Ovary (tissue), 9 donors: Measurements from ENCODE around the gene CSHL1. TPM values are rescaled to one million over a fixed set of nuclear protein-coding genes. Genes with fewer than 3 reads are reported as not detected.
A peak's percentile ranks its signal among the peaks of the same experiment; 100 is the strongest.
"Not testable (repeated sequence)": the region's sequence is repeated elsewhere in the genome, so short reads cannot be mapped to it uniquely, and the experiment has no call there.

Source experiments
- DNase-seq, 5 donors: peaks; one replicate each; pipeline ENCODE4 v3.0.0-alpha.2; 2019 to 2020
- H3K27ac ChIP-seq, 2 donors: fragments of 200-600 bp; one replicate each; pipeline versions ENCODE4 v1.5.1 to v1.8.0; 2019 to 2022
- H3K27me3 ChIP-seq: fragments of 200-600 bp; one replicate; pipeline ENCODE4 v1.8.0; 2022
- H3K36me3 ChIP-seq: fragments of 200-600 bp; sonication (generic); one replicate; pipeline ENCODE4 v1.5.1; 2019
- H3K4me1 ChIP-seq: one replicate; pipeline ENCODE4 v1.8.1; 2013; ENCODE audit warnings: mild to moderate bottlenecking, moderate library complexity; ENCODE audit not compliant: insufficient read depth
- H3K4me3 ChIP-seq: fragments of 200-600 bp; sonication (generic); one replicate; pipeline ENCODE4 v1.5.1; 2017
- H3K9me3 ChIP-seq, 2 donors: fragments of 200-600 bp in 1 of 2; sonication (generic) in 1 of 2; one replicate each; pipeline versions ENCODE4 v1.5.1 to v1.8.1; 2013 to 2019; ENCODE audit warnings: mild to moderate bottlenecking in 1 of 2, moderate library complexity in 1 of 2
- CTCF ChIP-seq, 3 donors: fragments of 450-650 bp in 2 of 3; fragments of 200-600 bp in 1 of 3; IDR thresholded peaks; one replicate each; pipeline versions ENCODE4 v1.5.1 to v1.8.0; 2016 to 2022; ENCODE audit warnings: antibody characterized with exemption in 3 of 3, mild to moderate bottlenecking in 1 of 3
- EP300 ChIP-seq: sonication (generic); formaldehyde crosslinking; IDR thresholded peaks from one replicate; pipeline ENCODE4 v1.6.1; 2017; ENCODE audit warnings: antibody characterized with exemption
- POLR2A ChIP-seq: fragments of 450-650 bp; IDR thresholded peaks from one replicate; pipeline ENCODE4 v1.6.1; 2017; ENCODE audit warnings: antibody characterized with exemption, mild to moderate bottlenecking, moderate library complexity
- WGBS, 3 donors: extraction: QIAGEN DNeasy Blood & Tissue Kit in 1 of 3; methylation state at CpG; one replicate each; pipeline versions ENCODE4 v1.1.5 to v1.1.7; 2013 to 2017; 5-methylcytosine and 5-hydroxymethylcytosine counted together
- intact Hi-C, 4 donors: fragments of 100-400 bp; cut with DNase I; formaldehyde crosslinking; loops; one replicate each; pipeline versions ENCODE4 v1.11.0 to v1.15.1; 2022 to 2023
- polyA plus RNA-seq, 2 donors: library from polyadenylated mRNA; stranded (reverse); fragments of 200-250 nt in 1 of 2; fragments of 350-450 nt in 1 of 2; fragmentation: Illumina TruSeq in 1 of 2; extraction: RNeasy Lipid Tissue Mini Kit (QIAGEN cat#74804) in 1 of 2; gene quantifications; one replicate each; pipeline ENCODE4 v1.2.3, GENCODE V29; 2013 to 2014
- total RNA-seq, 7 donors: library from RNA; depleted of rRNA in 2 of 7; stranded (reverse); fragments of >200 nt in 2 of 7; fragmentation: NEBNext Ultra II Directional in 3 of 7; extraction: Animal tissue kit (Norgen Biotek cat#: 25700) in 3 of 7; gene quantifications; one replicate each; pipeline versions ENCODE4 v1.1.0 to v1.2.4, GENCODE V29; 2016 to 2023
- donor health status: DM: no; HTN: no; CAD: no; lungs with moderate emphysema.
- donor health status: DM: no; HTN: no; CAD: no.
- donor health status: Bipolar disorder and iron deficiency.
- donor health status: DM: yes; HTN: yes; CAD: no.
- donor health status: DM: no; HTN: no; CAD: no.
- donor health status: DM: yes; HTN: yes; CAD: no.

Gene CSHL1
- total and polyA plus RNA-seq, 9 donors: not detected

- no peak overlapping the region for H3K27ac ChIP-seq
- H3K36me3 ChIP-seq: no peaks in the 10 kb centered on the region
- intact Hi-C loops: loop anchor here in 3 of 4 donors (5.0 to 10.0 kb wide), 4 partner anchors 108 to 368 kb away; partner anchors contain the start of genes ERN1 (in 2 of the 3) and ICAM2 (in 1 of the 3)
- no peaks in the 10 kb centered on the region for H3K9me3 ChIP-seq
- no peak overlapping the region for H3K4me3 ChIP-seq
- no peaks in the 10 kb centered on the region for H3K27me3 ChIP-seq
- peaks cover 2% of the 10 kb centered on the region for H3K4me1 ChIP-seq
- 83 to 86% (median 84%) methylated on average over 12 of the region's 12 CpGs for WGBS, 3 donors
- DNase-seq: peak in 1 of 5 donors; percentile 7
- no peak for TF ChIP-seq EP300
- no peak for TF ChIP-seq CTCF (IDR thresholded peaks at IDR 0.05)
- no peak for TF ChIP-seq POLR2A
These were observed 5.6 kb upstream of the CSHL1 start for GRCh38 chr17:63916566-63917185.

- not testable (repeated sequence) for H3K4me3 ChIP-seq, DNase-seq, H3K27me3 ChIP-seq, H3K4me1 ChIP-seq, H3K9me3 ChIP-seq, H3K27ac ChIP-seq, H3K36me3 ChIP-seq
- intact Hi-C loops: loop anchor here in 3 of 4 donors (5.0 to 10.0 kb wide), 4 partner anchors 109 to 369 kb away; partner anchors contain the start of genes ERN1 (in 2 of the 3) and ICAM2 (in 1 of the 3)
- WGBS, 3 donors: 79 to 82% (median 79%) methylated on average over 10 of the region's 10 CpGs
These were observed 4.7 kb upstream of the CSHL1 start for GRCh38 chr17:63915753-63916152.

- no peak for DNase-seq
- H3K27ac ChIP-seq: no peak overlapping the region
- WGBS, 3 donors: 92 to 97% (median 93%) methylated on average over 7 of the region's 7 CpGs
These were observed 3.4 kb upstream of the CSHL1 start for GRCh38 chr17:63914471-63914870.

GRCh38 chr17:63911657-63912100, 621 bp upstream of the CSHL1 start:
- peak; percentile 31 to 61 (median 53) for DNase-seq
- Histone ChIP-seq H3K4me3 (no peak overlapping the region), H3K27ac (no peak overlapping the region), H3K4me1 (no peaks in the 10 kb centered on the region), H3K9me3 (no peaks in the 10 kb centered on the region), H3K27me3 (no peaks in the 10 kb centered on the region), H3K36me3 (no peaks in the 10 kb centered on the region)
- no peak for TF ChIP-seq EP300
- TF ChIP-seq CTCF (IDR thresholded peaks at IDR 0.05): peak; percentile 39 to 47 (median 45)
- no peak for TF ChIP-seq POLR2A
- WGBS, 3 donors: 34 to 37% (median 36%) methylated on average over 8 of the region's 8 CpGs
- intact Hi-C loops: loop anchor here in 3 of 4 donors (5.0 to 10.0 kb wide), 4 partner anchors 113 to 373 kb away; partner anchors contain the start of genes ERN1 (in 2 of the 3) and ICAM2 (in 1 of the 3)

More at GRCh38 chr17:63914471-63914870, 3.4 kb upstream of the CSHL1 start:
- no peaks in the 10 kb centered on the region for H3K4me1 ChIP-seq
- no peak overlapping the region for H3K4me3 ChIP-seq
- TF ChIP-seq EP300 (no peak), CTCF (IDR thresholded peaks at IDR 0.05) (no peak), POLR2A (no peak)
- intact Hi-C loops: loop anchor here in 3 of 4 donors (5.0 to 10.0 kb wide), 4 partner anchors 110 to 370 kb away; partner anchors contain the start of genes ERN1 (in 2 of the 3) and ICAM2 (in 1 of the 3)
- H3K36me3 ChIP-seq: no peaks in the 10 kb centered on the region
- no peaks in the 10 kb centered on the region for H3K9me3 ChIP-seq
- H3K27me3 ChIP-seq: no peaks in the 10 kb centered on the region

- TF ChIP-seq CTCF (IDR thresholded peaks at IDR 0.05) (no peak), POLR2A (no peak), EP300 (no peak)
- H3K4me1 ChIP-seq: no peaks in the 10 kb centered on the region
- WGBS, 3 donors: 87 to 91% (median 90%) methylated on average over 14 of the region's 14 CpGs
- no peaks in the 10 kb centered on the region for H3K27me3 ChIP-seq
- no peak overlapping the region for H3K27ac ChIP-seq
- intact Hi-C loops: loop anchor here in 3 of 4 donors (5.0 to 10.0 kb wide), 4 partner anchors 115 to 375 kb away; partner anchors contain the start of genes ERN1 (in 2 of the 3) and ICAM2 (in 1 of the 3)
- DNase-seq: no peak
- H3K36me3 ChIP-seq: no peaks in the 10 kb centered on the region
- H3K4me3 ChIP-seq: no peak overlapping the region
- H3K9me3 ChIP-seq: no peaks in the 10 kb centered on the region
These were observed 962 bp downstream of the CSHL1 start for GRCh38 chr17:63910096-63910495.

- 93 to 95% (median 94%) methylated on average over 10 of the region's 10 CpGs for WGBS, 3 donors
- H3K4me1 ChIP-seq, H3K36me3 ChIP-seq, H3K27me3 ChIP-seq, DNase-seq, intact Hi-C loops, H3K27ac ChIP-seq, H3K4me3 ChIP-seq, H3K9me3 ChIP-seq: not testable (repeated sequence)
These were observed 1.5 kb downstream of the CSHL1 start for GRCh38 chr17:63909586-63909985.

- H3K36me3 ChIP-seq, H3K4me1 ChIP-seq, H3K27ac ChIP-seq, H3K27me3 ChIP-seq, H3K4me3 ChIP-seq, H3K9me3 ChIP-seq, intact Hi-C loops: not testable (repeated sequence)
- peak in 1 of 5 donors; percentile 40 for DNase-seq
- WGBS, 3 donors: 29 to 42% (median 36%) methylated on average over 10 to 12 of the region's 12 CpGs
These were observed 3.8 kb downstream of the CSHL1 start for GRCh38 chr17:63907161-63907778.
